Osteoblast (primary cell): ENCODE measurements around the gene CMIP. TPM values are rescaled to one million over a fixed set of nuclear protein-coding genes. Genes with fewer than 3 reads are reported as not detected.

Experiments
- DNase-seq: peaks from one replicate; pipeline ENCODE4 v3.0.0; 2011; ENCODE audit warnings: low spot score, mixed read lengths; ENCODE audit not compliant: insufficient read length; ENCODE audit errors: missing footprints
- H2AFZ ChIP-seq: 2 replicates; pipeline ENCODE4 v1.6.0; 2011; ENCODE audit warnings: mild to moderate bottlenecking, low read length
- H3K27ac ChIP-seq: 2 replicates; pipeline ENCODE4 v1.5.1; 2011; ENCODE audit warnings: mild to moderate bottlenecking, low read depth, low read length, moderate library complexity
- H3K27me3 ChIP-seq: 2 replicates; pipeline ENCODE4 v1.6.0; 2012; ENCODE audit warnings: mild to moderate bottlenecking, control low read depth, inconsistent platforms, low read length, moderate library complexity; ENCODE audit not compliant: insufficient read depth
- H3K36me3 ChIP-seq: 2 replicates; pipeline ENCODE4 v1.5.1; 2011; ENCODE audit warnings: mild to moderate bottlenecking, low read length, control low read depth, moderate library complexity; ENCODE audit not compliant: insufficient read depth
- H3K4me1 ChIP-seq: 2 replicates; pipeline ENCODE4 v1.5.1; 2011; ENCODE audit warnings: mild to moderate bottlenecking, low read length, control low read depth, moderate library complexity; ENCODE audit not compliant: insufficient read depth
- H3K4me2 ChIP-seq: 2 replicates; pipeline ENCODE4 v1.6.0; 2011; ENCODE audit warnings: mild to moderate bottlenecking, low read length; ENCODE audit not compliant: insufficient read depth
- H3K4me3 ChIP-seq: fragments of 200-600 bp; sonication (generic); 3 replicates; pipeline ENCODE4 v1.5.1; 2012; ENCODE audit warnings: mild to moderate bottlenecking, low read length, inconsistent platforms; ENCODE audit not compliant: insufficient read depth
- H3K79me2 ChIP-seq: 2 replicates; pipeline ENCODE4 v1.6.0; 2012; ENCODE audit warnings: mild to moderate bottlenecking, low read length, control low read depth, inconsistent platforms; ENCODE audit not compliant: insufficient read depth
- H3K9me3 ChIP-seq: 2 replicates; pipeline ENCODE4 v1.5.1; 2011; ENCODE audit warnings: low read depth, low read length, control low read depth
- H4K20me1 ChIP-seq: 2 replicates; pipeline ENCODE4 v1.6.0; 2012; ENCODE audit warnings: mild to moderate bottlenecking, low read length, control low read depth; ENCODE audit not compliant: insufficient read depth
- total RNA-seq: library from RNA; depleted of rRNA; stranded (reverse); fragments of >200 nt; gene quantifications from 2 replicates; pipeline ENCODE4 v1.2.3, GENCODE V29; 2012
- TF ChIP-seq, protein P1 (sequence below): IDR thresholded peaks from 2 replicates; pipeline ENCODE4 v1.5.1; 2011; ENCODE audit warnings: mild to moderate bottlenecking, low read depth, low read length, moderate library complexity; ENCODE audit errors: extremely low read depth

The CMIP gene
- total RNA-seq, 1 donor = 8.3 TPM

DNA sequence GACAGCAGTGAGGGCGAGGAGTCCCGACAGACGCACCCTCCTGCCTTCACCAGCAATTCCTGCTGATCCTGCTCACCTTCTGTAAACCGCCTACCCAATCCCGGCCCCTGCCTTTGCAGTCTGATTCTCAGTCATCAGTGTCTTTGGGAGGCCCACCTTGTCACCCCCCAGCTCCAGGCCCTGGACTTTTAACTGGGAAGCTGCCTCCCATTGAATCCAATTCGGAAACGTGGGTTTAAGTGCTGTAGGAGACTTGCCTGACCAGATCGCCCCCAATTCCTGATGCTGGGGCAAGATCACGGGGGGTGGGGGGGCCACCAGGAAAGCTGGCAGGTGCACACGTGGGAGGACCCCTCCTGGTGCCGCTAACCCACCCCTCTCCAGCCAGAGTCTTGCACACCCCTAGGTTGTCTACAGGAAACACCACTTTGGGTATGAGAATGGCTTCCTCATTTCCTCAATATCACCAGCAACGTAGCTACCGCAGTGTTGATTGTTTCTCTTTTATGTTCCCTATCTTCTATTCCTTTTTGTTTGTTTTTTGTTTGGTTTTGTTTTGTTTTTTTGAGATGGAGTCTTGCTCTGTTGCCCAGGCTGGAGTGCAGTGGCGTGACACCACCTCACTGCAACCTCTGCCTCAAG is 46.6 kb upstream of the CMIP start:
- Histone ChIP-seq H4K20me1 (no peaks in the 10 kb centered on the region), H3K4me2 (no peak overlapping the region), H3K27ac (no peak overlapping the region), H3K9me3 (no peaks in the 10 kb centered on the region), H2AFZ (no peak overlapping the region), H3K79me2 (no peaks in the 10 kb centered on the region), H3K36me3 (no peaks in the 10 kb centered on the region), H3K27me3 (no peaks in the 10 kb centered on the region), H3K4me1 (peaks cover 10% of the 10 kb centered on the region), H3K4me3 (no peak overlapping the region)
- TF ChIP-seq, protein P1, sequence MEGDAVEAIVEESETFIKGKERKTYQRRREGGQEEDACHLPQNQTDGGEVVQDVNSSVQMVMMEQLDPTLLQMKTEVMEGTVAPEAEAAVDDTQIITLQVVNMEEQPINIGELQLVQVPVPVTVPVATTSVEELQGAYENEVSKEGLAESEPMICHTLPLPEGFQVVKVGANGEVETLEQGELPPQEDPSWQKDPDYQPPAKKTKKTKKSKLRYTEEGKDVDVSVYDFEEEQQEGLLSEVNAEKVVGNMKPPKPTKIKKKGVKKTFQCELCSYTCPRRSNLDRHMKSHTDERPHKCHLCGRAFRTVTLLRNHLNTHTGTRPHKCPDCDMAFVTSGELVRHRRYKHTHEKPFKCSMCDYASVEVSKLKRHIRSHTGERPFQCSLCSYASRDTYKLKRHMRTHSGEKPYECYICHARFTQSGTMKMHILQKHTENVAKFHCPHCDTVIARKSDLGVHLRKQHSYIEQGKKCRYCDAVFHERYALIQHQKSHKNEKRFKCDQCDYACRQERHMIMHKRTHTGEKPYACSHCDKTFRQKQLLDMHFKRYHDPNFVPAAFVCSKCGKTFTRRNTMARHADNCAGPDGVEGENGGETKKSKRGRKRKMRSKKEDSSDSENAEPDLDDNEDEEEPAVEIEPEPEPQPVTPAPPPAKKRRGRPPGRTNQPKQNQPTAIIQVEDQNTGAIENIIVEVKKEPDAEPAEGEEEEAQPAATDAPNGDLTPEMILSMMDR = no peak
- no peak for DNase-seq

DNA sequence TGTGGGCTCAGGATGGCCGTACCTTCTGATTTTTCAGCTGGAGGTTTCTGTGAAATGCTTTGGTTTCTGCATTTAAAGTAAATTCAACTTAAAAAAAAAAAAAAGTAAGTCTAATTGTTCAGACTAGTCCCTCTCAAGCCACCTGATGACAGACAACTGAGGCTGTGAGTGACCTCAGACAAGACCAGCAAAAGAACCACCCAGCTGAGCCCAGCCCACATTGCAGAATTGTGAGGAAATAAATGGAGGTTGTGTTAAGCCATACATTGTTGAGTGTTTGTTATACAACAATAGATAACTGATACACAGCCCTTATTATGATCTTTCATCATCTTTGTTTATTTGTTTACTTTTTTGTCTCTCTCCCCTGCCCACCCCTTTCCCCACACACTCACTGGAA is 44.7 kb upstream of the CMIP start:
- H3K4me2 ChIP-seq = no peak overlapping the region
- no peaks in the 10 kb centered on the region for H3K36me3 ChIP-seq

DNA sequence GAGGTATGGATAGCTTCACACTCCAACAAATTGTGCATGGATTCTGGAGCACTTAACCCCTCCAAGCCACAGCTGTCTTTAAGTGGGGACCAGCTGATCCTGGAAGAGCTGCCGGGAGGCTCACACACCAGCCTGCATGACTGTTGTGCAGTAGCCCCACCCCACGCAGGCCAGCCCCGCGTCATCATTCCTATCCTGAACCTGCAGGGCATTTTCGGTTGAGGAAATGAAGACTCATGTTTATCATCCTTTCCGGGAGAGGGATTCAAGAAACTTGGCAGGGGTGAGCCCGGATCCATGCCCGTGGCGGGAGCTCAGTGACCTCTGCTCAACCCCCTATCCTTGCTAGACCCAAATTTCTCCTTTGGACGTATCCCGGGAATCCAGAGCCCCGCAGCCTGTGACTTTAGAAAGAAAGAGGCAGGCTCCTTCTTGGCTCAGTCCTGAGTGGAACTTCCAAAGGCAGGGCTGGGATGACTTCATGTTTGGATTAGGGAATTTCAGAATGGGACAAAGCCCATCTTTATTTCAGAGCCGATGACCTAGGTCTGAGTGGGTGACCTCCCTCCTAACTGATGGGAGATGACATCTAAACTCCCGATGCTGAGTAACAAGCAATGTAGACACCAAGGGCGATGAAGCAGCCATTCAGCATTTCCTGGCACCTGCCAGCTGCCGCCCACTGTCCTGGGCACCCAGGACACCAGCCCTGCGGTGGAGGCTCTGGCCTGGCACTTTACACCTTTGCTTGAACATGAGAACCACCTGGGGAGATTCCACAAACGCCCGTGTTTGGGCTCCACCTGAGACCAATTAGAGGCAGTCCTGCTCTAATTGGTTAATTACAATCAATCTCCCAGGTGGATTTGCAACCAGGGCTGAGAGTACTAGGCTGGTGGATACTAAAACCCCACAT is 43.3 kb upstream of the CMIP start:
- H3K4me1 ChIP-seq = peaks cover 16% of the 10 kb centered on the region
- peak; percentile 90 for DNase-seq
- peak overlapping the region; percentile 69 for H2AFZ ChIP-seq
- no peaks in the 10 kb centered on the region for H4K20me1 ChIP-seq
- H3K79me2 ChIP-seq = no peaks in the 10 kb centered on the region
- H3K4me2 ChIP-seq = peak overlapping the region; percentile 77
- H3K36me3 ChIP-seq = no peaks in the 10 kb centered on the region
- H3K27ac ChIP-seq = peak overlapping the region; percentile 42
- no peaks in the 10 kb centered on the region for H3K9me3 ChIP-seq
- no peaks in the 10 kb centered on the region for H3K27me3 ChIP-seq
- TF ChIP-seq, protein P1 = no peak
- H3K4me3 ChIP-seq = peak overlapping the region; percentile 48

More for the DNA sequence above, 44.7 kb upstream of the CMIP start:
- TF ChIP-seq, protein P1 = no peak
- H2AFZ ChIP-seq = no peak overlapping the region
- no peaks in the 10 kb centered on the region for H4K20me1 ChIP-seq
- no peaks in the 10 kb centered on the region for H3K79me2 ChIP-seq
- no peak overlapping the region for H3K27ac ChIP-seq
- peaks cover 13% of the 10 kb centered on the region for H3K4me1 ChIP-seq
- no peak overlapping the region for H3K4me3 ChIP-seq
- no peak for DNase-seq
- no peaks in the 10 kb centered on the region for H3K27me3 ChIP-seq
- H3K9me3 ChIP-seq = no peaks in the 10 kb centered on the region

DNA sequence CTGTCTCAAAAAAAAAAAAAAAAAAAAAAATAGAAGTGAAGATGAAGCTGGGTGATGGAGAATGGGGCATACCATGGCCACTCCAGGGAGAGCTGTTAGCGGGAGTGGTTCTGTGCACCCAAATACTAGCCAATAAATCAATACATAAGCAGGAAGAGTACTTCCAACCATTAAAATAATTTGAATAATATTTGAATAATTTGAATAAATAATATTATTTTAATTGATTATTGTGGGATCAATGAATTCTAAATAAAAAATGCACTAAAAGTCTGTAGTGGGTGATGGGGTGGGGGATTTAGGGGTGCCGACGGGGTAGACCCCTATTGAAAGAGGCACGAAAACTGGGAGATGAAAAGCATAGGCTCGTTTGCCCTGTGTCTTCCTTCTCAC is 41.4 kb upstream of the CMIP start:
- peaks cover 27% of the 10 kb centered on the region for H3K4me1 ChIP-seq
- TF ChIP-seq, protein P1 = no peak
- H3K27me3 ChIP-seq = no peaks in the 10 kb centered on the region
- peak overlapping the region; percentile 76 for H3K4me2 ChIP-seq
- DNase-seq = no peak
- no peaks in the 10 kb centered on the region for H3K9me3 ChIP-seq
- H3K36me3 ChIP-seq = no peaks in the 10 kb centered on the region
- no peak overlapping the region for H3K4me3 ChIP-seq
- H3K79me2 ChIP-seq = no peaks in the 10 kb centered on the region
- H2AFZ ChIP-seq = peak overlapping the region; percentile 79
- H3K27ac ChIP-seq = no peak overlapping the region
- H4K20me1 ChIP-seq = no peaks in the 10 kb centered on the region
